Activated naive CD4-positive, alpha-beta T cell treated with anti-CD3 and anti-CD28 coated beads for 36 hours (primary cell): ENCODE data around the gene ELK4. TPM values are rescaled to one million over a fixed set of nuclear protein-coding genes. Genes with fewer than 3 reads are reported as not detected.

ENCODE experiments used
- CTCF ChIA-PET: fragments of 350-600 bp; sonication (Branson Sonifier 250); formaldehyde crosslinking; loops from one replicate; lab custom pipeline; 2021; ENCODE audit warnings: antibody characterized with exemption; lab: Charles Lee
- DNase-seq: peaks from one replicate; pipeline ENCODE4 v3.0.0-alpha.2; 2020
- H3K27ac Mint-ChIP-seq: one replicate; pipeline ENCODE4 v1.8.0; 2021; ENCODE audit warnings: mild to moderate bottlenecking, mixed read lengths
- H3K27me3 Mint-ChIP-seq: one replicate; pipeline ENCODE4 v1.8.0; 2021; ENCODE audit warnings: low read depth, mixed read lengths
- H3K36me3 Mint-ChIP-seq: one replicate; pipeline ENCODE4 v1.8.0; 2021; ENCODE audit warnings: low read depth, mixed read lengths
- H3K4me1 Mint-ChIP-seq: one replicate; pipeline ENCODE4 v1.8.0; 2021; ENCODE audit warnings: low read depth, mixed read lengths
- H3K4me3 Mint-ChIP-seq: one replicate; pipeline ENCODE4 v1.8.0; 2021; ENCODE audit warnings: mild to moderate bottlenecking, moderate library complexity, mixed read lengths
- H3K9me3 Mint-ChIP-seq: one replicate; pipeline ENCODE4 v1.8.0; 2021; ENCODE audit warnings: mixed read lengths
- intact Hi-C: fragments of 100-400 bp; cut with micrococcal nuclease; formaldehyde crosslinking; loops from one replicate; pipeline ENCODE4 v1.15.1; 2023
- total RNA-seq, 2 experiments: library from RNA; stranded (reverse); gene quantifications; one replicate each; pipeline ENCODE4 v1.2.3, GENCODE V29; 2021

The ELK4 gene, protein sequence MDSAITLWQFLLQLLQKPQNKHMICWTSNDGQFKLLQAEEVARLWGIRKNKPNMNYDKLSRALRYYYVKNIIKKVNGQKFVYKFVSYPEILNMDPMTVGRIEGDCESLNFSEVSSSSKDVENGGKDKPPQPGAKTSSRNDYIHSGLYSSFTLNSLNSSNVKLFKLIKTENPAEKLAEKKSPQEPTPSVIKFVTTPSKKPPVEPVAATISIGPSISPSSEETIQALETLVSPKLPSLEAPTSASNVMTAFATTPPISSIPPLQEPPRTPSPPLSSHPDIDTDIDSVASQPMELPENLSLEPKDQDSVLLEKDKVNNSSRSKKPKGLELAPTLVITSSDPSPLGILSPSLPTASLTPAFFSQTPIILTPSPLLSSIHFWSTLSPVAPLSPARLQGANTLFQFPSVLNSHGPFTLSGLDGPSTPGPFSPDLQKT
- total RNA-seq: 10 to 100 TPM; 60.5 to 62.4 TPM

DNA sequence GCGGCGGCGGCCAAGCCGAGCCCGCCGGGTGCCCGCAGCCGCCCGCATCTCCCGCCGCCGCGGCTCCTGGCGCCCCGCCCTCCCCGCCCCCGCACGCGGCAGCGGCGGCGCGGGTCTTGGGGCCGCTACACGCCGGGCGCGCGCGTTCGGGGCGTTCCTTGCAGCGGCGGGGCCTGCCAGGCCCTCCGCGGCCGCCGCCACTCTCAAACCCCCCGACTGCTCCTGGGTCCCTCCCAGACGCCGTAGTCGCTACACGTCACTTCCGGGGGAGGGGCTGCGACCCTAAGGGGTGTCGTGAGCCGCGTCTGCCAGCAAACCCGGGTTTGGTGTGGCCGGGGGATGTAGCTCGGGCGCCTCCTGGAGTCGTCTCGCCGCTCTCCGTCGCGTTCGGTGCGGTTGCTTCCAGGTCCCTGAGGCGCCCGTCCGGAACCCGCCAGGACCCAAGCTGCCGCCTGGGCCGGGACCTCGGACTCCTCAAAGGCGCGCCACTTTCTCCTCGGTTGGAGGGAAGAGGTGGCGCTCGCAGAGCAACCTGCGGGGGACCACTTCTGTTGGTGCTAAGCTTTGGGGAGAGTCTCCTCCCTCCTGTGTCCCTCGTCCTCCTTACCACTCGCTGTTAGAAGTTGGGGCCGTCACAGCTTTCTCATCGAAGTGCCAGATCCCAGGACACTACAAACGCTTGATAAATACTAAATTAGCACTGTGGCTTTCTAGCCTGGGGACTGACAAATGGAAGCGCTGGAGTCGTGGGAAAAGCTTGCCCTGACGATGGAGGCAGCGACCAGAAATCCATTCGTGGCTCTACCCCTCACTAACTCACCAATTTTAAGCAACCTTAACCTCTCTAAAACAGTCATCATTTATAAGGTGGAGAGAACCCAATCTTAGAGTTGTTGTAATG is at the start of gene ELK4:
ELK4 (minus strand) TSS at position 244 of the 901 bp plus-strand sequence. CDS start 8,129 bp downstream, outside the sequence.
- H3K27ac Mint-ChIP-seq: peak within 1 kb of the TSS; percentile 92
- intact Hi-C loops: loop anchor here (1.0 to 5.0 kb wide), 14 partner anchors 16 to 925 kb away; partner anchors contain the start of genes NUCKS1 and SLC41A1
- DNase-seq: peak; percentile 100
- peaks cover 35% of the 10 kb centered on the region for H3K4me1 Mint-ChIP-seq
- CTCF ChIA-PET: interaction anchor here (0.6 to 9.5 kb wide), 21 partner anchors 10 to 408 kb away, joined by 3 to 262 read pairs (median 5); no protein-coding TSS in a partner anchor
- H3K4me3 Mint-ChIP-seq: peak within 1 kb of the TSS; percentile 81
- H3K36me3 Mint-ChIP-seq: peaks cover 9% of the 10 kb centered on the region
- no peaks in the 10 kb centered on the region for H3K9me3 Mint-ChIP-seq
- H3K27me3 Mint-ChIP-seq: no peaks in the 10 kb centered on the region

DNA sequence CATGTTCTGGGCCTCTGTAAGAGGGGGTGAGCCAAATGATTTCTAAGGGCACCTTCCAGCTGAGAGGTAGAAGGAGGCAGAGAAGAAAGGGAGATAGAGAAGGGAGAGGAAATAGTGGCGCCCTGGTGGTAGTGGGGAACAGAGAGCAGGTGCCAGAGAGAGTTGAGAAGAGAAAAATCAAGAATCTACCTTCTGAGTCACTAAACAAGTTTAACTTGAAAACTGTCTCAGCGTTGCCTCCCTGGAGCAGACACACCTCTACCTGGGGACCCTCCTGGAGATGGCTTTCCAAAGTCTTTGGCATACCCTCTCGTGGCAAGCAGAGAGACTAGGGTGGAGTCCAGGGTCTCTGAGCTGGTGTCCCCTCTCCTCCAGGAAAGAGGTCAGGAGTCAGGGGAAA is 49.6 kb upstream of the ELK4 start:
- peaks cover 12% of the 10 kb centered on the region for H3K4me1 Mint-ChIP-seq
- H3K27me3 Mint-ChIP-seq: peaks cover 8% of the 10 kb centered on the region
- CTCF ChIA-PET: interaction anchor here (9.9 kb wide), 1 partner anchor 24 kb away, joined by 93 read pairs; no protein-coding TSS in a partner anchor
- H3K4me3 Mint-ChIP-seq: no peak overlapping the region
- intact Hi-C loops: loop anchor here (2.0 kb wide), 1 partner anchor 29 kb away; no protein-coding TSS in a partner anchor
- no peak for DNase-seq
- H3K27ac Mint-ChIP-seq: no peak overlapping the region
- H3K36me3 Mint-ChIP-seq: no peaks in the 10 kb centered on the region
- H3K9me3 Mint-ChIP-seq: no peaks in the 10 kb centered on the region

DNA sequence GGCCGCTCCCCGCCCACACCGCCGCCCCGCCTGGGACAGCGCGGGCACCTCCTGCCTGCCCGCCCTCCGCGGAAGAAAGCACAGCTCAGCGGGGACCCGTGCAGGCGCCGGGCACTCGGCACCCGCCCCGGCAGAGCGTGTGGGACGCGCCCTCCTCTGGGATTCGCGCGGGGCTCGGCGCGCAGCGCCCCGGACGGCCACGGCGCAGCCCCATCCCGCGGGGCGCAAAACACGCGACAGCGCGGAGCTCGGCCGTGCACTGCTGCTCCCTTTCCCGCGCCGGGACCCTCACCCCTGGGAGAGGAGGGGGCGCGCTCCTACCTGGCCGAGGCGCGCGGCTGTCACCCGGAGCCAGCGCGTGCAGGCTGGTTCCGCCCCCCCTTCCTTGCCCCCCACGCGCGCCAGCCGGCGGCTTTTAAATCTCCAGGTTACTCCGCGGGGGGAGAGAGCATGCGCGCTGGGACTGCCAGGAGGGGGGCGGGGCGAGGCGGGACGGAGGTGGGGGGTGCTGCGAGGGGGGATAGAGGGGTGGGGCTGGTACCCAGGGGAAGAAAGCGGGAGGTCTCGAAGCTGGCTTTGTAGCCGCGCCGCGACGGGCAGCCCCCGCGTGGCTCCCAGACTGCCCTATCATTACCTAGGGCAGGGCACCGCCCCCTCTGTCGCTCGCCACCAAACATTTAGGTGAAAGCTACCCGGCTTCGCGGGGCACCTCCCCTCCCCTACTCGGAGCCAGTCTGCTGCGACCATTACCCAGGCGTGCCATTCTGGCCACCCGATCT is 48.5 kb upstream of the ELK4 start, which contains the start of gene SLC45A3:
SLC45A3 (minus strand) TSS at position 437 of the 779 bp plus-strand sequence. CDS start 15,853 bp downstream, outside the sequence.
- CTCF ChIA-PET: interaction anchor here (1.1 to 9.9 kb wide), 5 partner anchors 23 to 297 kb away, joined by 3 to 93 read pairs (median 4); no protein-coding TSS in a partner anchor
- peak within 1 kb of the TSS; percentile 70 for H3K4me3 Mint-ChIP-seq
- intact Hi-C loops: loop anchor here (2.0 kb wide), 1 partner anchor 31 kb away; no protein-coding TSS in a partner anchor
- H3K36me3 Mint-ChIP-seq: no peaks in the 10 kb centered on the region
- no peak within 1 kb of the TSS for H3K27ac Mint-ChIP-seq
- peak; percentile 17 for DNase-seq
- peaks cover 12% of the 10 kb centered on the region for H3K4me1 Mint-ChIP-seq
- H3K27me3 Mint-ChIP-seq: peaks cover 10% of the 10 kb centered on the region
- H3K9me3 Mint-ChIP-seq: no peaks in the 10 kb centered on the region

DNA sequence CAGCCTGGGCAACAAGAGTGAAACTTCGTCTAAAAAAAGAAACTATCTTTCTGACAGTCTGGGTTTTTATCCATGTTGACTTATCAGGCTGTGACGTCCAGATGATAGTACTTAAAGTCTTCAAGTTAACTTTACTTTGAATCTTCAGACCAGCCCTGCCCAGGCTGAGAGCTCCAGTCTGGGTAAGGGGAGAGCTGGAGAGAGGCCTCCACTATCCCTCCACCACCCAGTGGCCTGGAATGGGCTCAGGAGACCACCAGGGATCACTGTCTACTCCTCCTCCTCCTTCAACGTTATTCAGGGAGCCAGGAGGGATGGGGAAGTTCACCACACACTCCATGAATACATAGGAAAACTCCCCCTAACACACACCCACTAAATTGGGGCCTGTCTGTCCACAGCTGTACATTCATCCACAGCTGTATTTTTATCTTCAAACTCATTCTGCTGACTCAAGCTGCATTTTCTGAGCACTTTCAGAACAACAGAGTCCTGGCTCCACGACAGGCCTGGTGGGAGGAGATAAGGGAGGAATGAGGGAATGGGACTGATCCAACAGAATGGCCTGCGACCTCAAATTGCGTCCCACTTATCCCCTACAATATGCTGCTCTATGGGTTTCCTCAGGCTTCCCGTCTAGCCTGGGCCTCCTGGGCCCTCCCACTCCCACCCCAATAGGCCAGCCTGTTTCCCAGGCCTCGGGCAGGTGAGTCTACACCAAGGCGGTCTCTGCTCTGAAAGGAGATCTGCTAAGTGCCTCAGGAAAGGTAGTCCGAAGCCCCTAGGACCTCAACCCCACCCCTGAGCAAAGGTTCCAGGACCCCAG is 46.7 kb upstream of the ELK4 start:
- H3K4me3 Mint-ChIP-seq: peak overlapping the region; percentile 70

DNA sequence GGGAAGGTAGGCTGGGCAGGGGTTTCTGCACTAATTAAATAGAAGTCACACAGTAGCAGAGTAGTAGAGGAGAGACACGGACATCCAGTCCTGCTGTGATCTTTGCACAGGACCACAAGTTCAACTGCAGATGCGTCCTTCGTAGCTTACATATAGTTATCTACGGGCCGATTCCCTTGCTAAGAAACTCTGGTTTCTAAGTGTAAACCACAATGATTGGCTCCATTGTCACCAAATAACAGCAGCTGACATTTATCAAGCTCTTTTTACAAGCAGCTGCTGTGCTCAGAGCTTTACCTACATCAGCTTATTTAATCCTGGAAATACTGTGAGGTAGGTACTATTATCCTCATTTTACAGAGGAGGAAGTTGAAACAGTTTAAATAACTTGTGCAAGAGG is 45.4 kb upstream of the ELK4 start:
- no peak overlapping the region for H3K4me3 Mint-ChIP-seq
- CTCF ChIA-PET: interaction anchor here (1.7 to 9.9 kb wide), 4 partner anchors 10 to 85 kb away, joined by 4 to 93 read pairs (median 11); no protein-coding TSS in a partner anchor

More for the DNA sequence above, 46.7 kb upstream of the ELK4 start:
- Mint-ChIP-seq H3K36me3 (no peaks in the 10 kb centered on the region), H3K4me1 (peaks cover 12% of the 10 kb centered on the region), H3K27ac (no peak overlapping the region), H3K9me3 (no peaks in the 10 kb centered on the region), H3K27me3 (peaks cover 10% of the 10 kb centered on the region)
- intact Hi-C loops: no loop called here
- CTCF ChIA-PET: interaction anchor here (1.2 to 9.9 kb wide), 6 partner anchors 11 to 299 kb away, joined by 4 to 93 read pairs (median 6); no protein-coding TSS in a partner anchor
- DNase-seq: no peak

DNA sequence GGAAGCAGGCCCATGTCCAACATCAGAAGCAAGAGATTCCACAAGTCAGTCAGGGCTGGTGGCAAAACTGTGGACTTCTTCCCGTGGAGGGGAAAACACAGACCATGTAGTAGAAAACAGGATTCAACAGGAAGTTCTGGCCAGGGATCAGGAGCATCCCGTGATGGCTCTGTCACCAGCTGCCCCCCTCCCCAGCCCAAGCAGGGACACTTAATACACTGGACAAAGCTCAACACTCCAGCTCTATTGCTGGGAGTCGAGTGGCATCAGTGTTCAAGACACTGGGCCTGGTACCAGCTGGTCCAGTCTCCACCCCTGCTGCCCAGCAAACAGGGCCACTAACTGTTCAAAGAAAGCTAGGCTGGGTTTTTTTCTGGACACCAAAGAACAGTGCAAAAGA is 44.8 kb upstream of the ELK4 start:
- Mint-ChIP-seq H3K9me3 (no peaks in the 10 kb centered on the region), H3K27me3 (peaks cover 12% of the 10 kb centered on the region), H3K36me3 (no peaks in the 10 kb centered on the region), H3K4me3 (no peak overlapping the region), H3K27ac (no peak overlapping the region), H3K4me1 (peaks cover 12% of the 10 kb centered on the region)
- CTCF ChIA-PET: interaction anchor here (2.1 to 9.9 kb wide), 3 partner anchors 19 to 85 kb away, joined by 8 to 93 read pairs (median 14); no protein-coding TSS in a partner anchor
- intact Hi-C loops: no loop called here
- DNase-seq: no peak

More for the DNA sequence above, 45.4 kb upstream of the ELK4 start:
- Mint-ChIP-seq H3K27me3 (peaks cover 11% of the 10 kb centered on the region), H3K36me3 (no peaks in the 10 kb centered on the region), H3K4me1 (peaks cover 12% of the 10 kb centered on the region), H3K27ac (no peak overlapping the region), H3K9me3 (no peaks in the 10 kb centered on the region)
- intact Hi-C loops: no loop called here
- DNase-seq: no peak

DNA sequence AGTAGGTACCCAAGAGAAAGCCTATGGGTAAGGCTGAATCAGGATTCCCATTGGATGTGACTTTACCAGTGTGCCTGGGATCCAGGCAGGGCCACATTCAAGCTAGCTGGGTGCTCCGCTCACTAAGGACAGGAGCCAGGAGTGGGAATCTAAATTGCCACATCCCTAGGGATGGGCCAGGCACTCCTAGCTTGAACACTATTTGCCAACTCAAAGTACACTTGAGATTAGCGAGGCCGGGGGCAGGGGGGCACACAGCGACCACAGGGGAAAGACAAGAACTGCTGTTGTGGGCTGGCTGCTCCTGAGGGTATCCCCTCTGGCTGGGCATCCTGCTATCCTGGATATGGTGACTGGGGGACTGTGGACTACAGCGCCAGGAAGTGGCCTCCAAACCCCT is 44.2 kb upstream of the ELK4 start:
- H3K36me3 Mint-ChIP-seq: no peaks in the 10 kb centered on the region
- intact Hi-C loops: no loop called here

DNA sequence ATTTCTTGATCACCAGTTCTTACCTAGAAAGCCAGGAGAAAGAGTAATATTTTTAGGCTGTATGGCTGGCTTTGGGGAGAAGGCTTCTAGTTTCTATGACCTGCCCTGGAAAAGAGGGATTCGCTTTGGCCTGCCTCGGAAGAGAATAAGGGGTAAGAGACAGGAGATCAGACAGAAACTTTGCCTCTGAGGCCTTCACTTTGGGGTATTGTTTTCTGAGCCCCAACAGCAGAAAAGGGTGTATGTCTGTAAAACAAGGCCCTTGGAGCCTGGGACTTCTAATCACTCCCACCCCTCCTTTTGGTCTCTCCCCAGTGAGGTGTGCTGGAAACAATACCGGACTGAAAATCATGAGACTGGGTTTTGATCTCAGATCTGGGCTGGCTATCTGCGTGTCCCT is 43.4 kb upstream of the ELK4 start:
- no peak for DNase-seq
- Mint-ChIP-seq H3K27ac (no peak overlapping the region), H3K4me3 (no peak overlapping the region), H3K9me3 (no peaks in the 10 kb centered on the region), H3K27me3 (peaks cover 5% of the 10 kb centered on the region), H3K4me1 (peaks cover 9% of the 10 kb centered on the region), H3K36me3 (no peaks in the 10 kb centered on the region)
- intact Hi-C loops: no loop called here
- CTCF ChIA-PET: interaction anchor here (9.9 kb wide), 1 partner anchor 18 kb away, joined by 93 read pairs; no protein-coding TSS in a partner anchor

More for the DNA sequence above, 44.2 kb upstream of the ELK4 start:
- H3K4me1 Mint-ChIP-seq: peaks cover 12% of the 10 kb centered on the region
- DNase-seq: no peak
- H3K27ac Mint-ChIP-seq: no peak overlapping the region
- no peak overlapping the region for H3K4me3 Mint-ChIP-seq
- CTCF ChIA-PET: interaction anchor here (2.5 to 9.9 kb wide), 2 partner anchors 18 to 84 kb away, joined by 8 to 93 read pairs; no protein-coding TSS in a partner anchor
- H3K27me3 Mint-ChIP-seq: peaks cover 9% of the 10 kb centered on the region
- H3K9me3 Mint-ChIP-seq: no peaks in the 10 kb centered on the region

DNA sequence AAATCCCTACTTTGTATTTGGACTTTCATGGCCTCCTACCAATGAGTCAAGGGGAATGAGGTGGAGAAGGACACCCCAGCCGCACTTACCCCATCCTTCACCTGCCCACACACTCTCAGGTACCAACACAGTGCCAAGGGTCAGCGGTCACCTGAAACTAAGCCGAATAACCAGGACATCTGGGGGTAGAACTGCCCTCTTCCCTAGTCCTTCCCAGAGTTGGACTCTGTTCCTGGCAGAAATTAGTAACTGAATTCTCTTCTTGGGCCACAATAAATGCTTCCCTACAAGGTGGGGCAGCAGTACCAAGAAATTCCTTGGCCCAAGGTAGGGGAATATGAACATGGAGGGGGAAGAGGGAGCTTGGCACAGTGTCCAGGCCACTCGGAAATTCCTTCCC is 41.2 kb upstream of the ELK4 start:
- Mint-ChIP-seq H3K4me3 (no peak overlapping the region), H3K27ac (no peak overlapping the region), H3K4me1 (no peaks in the 10 kb centered on the region), H3K27me3 (peaks cover 17% of the 10 kb centered on the region), H3K36me3 (no peaks in the 10 kb centered on the region), H3K9me3 (no peaks in the 10 kb centered on the region)
- DNase-seq: no peak
- intact Hi-C loops: no loop called here
- CTCF ChIA-PET: interaction anchor here (9.9 kb wide), 1 partner anchor 15 kb away, joined by 93 read pairs; no protein-coding TSS in a partner anchor

DNA sequence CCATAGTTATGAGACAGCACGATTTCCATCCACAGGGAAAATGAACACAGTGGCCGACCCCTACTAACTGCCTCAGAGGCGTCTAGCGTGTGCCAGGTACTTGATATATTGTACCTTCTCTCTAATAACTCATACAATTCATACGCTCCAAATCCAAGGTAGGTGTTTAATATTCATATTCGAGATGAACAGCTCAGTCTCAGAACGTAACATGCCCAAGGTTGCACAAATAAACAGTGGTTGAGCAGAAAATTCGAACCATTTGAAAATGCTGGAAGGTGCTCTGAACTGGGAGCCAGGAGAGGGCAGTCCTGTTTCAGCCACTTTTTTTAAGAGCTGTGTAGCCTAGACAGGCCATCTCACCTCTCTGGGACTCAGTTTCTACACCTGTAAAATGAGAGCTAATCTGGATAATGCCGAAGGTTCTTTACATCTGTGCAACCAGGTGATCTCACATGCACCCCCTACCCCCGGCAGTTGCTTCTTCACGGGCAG is 40.6 kb upstream of the ELK4 start:
- Mint-ChIP-seq H3K4me3 (no peak overlapping the region), H3K4me1 (no peaks in the 10 kb centered on the region), H3K27me3 (peaks cover 18% of the 10 kb centered on the region), H3K9me3 (no peaks in the 10 kb centered on the region), H3K36me3 (no peaks in the 10 kb centered on the region), H3K27ac (no peak overlapping the region)
- CTCF ChIA-PET: interaction anchor here (9.9 kb wide), 1 partner anchor 15 kb away, joined by 93 read pairs; no protein-coding TSS in a partner anchor
- intact Hi-C loops: no loop called here
- DNase-seq: no peak
